T-helper 1 cell treated with Interleukin-12 subunit alpha and Interleukin-12 subunit beta and Interleukin-4 antibody, amounts not matched to agents 30 μg/mL and 1 μg/mL, for 36 hours (primary cell): ENCODE measurements around the gene DIP2C.
"Not testable (repeated sequence)": the region's sequence is repeated elsewhere in the genome, so short reads cannot be mapped to it uniquely, and the experiment has no call there.

Experiments
- H3K27ac Mint-ChIP-seq: one replicate; pipeline ENCODE4 v1.8.0; 2021; ENCODE audit warnings: mild to moderate bottlenecking, mixed read lengths
- H3K27me3 Mint-ChIP-seq: one replicate; pipeline ENCODE4 v1.8.0; 2021; ENCODE audit warnings: low read depth, mixed read lengths
- H3K36me3 Mint-ChIP-seq: one replicate; pipeline ENCODE4 v1.8.0; 2021; ENCODE audit warnings: low read depth, mixed read lengths
- H3K4me1 Mint-ChIP-seq: one replicate; pipeline ENCODE4 v1.8.0; 2021; ENCODE audit warnings: low read depth, mixed read lengths
- H3K4me3 Mint-ChIP-seq: one replicate; pipeline ENCODE4 v1.8.0; 2021; ENCODE audit warnings: mild to moderate bottlenecking, moderate library complexity, mixed read lengths
- H3K9me3 Mint-ChIP-seq: one replicate; pipeline ENCODE4 v1.8.0; 2021; ENCODE audit warnings: mixed read lengths

Gene DIP2C

GRCh38 chr10:300580-300979 is 388.9 kb downstream of the DIP2C start:
- not testable (repeated sequence) for H3K27ac Mint-ChIP-seq, H3K27me3 Mint-ChIP-seq, H3K36me3 Mint-ChIP-seq, H3K4me3 Mint-ChIP-seq, H3K4me1 Mint-ChIP-seq, H3K9me3 Mint-ChIP-seq

DNA sequence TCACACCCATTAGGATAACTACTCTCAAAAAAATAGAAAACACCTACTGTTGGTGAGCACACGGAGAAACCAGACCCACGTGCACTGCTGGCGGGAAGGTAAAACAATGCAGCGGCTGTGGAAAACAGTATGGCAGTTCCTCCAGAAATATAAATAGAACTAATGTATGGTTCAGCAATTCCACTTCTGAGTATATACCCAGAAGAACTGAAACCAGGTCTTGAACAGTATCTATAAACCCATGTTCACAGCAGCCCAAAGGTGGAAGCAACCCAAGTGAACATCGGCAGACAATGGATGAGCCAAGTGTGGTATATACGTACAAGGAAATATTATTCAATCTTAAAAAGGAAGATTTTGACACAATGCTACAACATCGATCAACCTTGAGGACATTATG is 389.5 kb downstream of the DIP2C start:
- Mint-ChIP-seq H3K4me1 (no peaks in the 10 kb centered on the region), H3K27ac (no peak overlapping the region)

GRCh38 chr10:299512-299911 is 390.0 kb downstream of the DIP2C start:
- Mint-ChIP-seq H3K4me1 (no peaks in the 10 kb centered on the region), H3K27me3 (no peaks in the 10 kb centered on the region), H3K4me3 (no peak overlapping the region), H3K36me3 (no peaks in the 10 kb centered on the region), H3K9me3 (no peaks in the 10 kb centered on the region), H3K27ac (no peak overlapping the region)

More for the DNA sequence above, 389.5 kb downstream of the DIP2C start:
- Mint-ChIP-seq H3K4me3 (no peak overlapping the region), H3K9me3 (no peaks in the 10 kb centered on the region), H3K36me3 (no peaks in the 10 kb centered on the region), H3K27me3 (no peaks in the 10 kb centered on the region)

- Mint-ChIP-seq H3K36me3 (no peaks in the 10 kb centered on the region), H3K4me3 (no peak overlapping the region), H3K27me3 (no peaks in the 10 kb centered on the region), H3K9me3 (no peaks in the 10 kb centered on the region), H3K4me1 (peaks cover 3% of the 10 kb centered on the region), H3K27ac (no peak overlapping the region)
These were observed 391.4 kb downstream of the DIP2C start for GRCh38 chr10:298033-298432.

GRCh38 chr10:297567-297966 is 391.9 kb downstream of the DIP2C start:
- no peak overlapping the region for H3K4me3 Mint-ChIP-seq
- H3K27ac Mint-ChIP-seq: no peak overlapping the region
- no peaks in the 10 kb centered on the region for H3K9me3 Mint-ChIP-seq
- H3K4me1 Mint-ChIP-seq: peaks cover 3% of the 10 kb centered on the region
- no peaks in the 10 kb centered on the region for H3K36me3 Mint-ChIP-seq
- no peaks in the 10 kb centered on the region for H3K27me3 Mint-ChIP-seq

- H3K27me3 Mint-ChIP-seq: no peaks in the 10 kb centered on the region
- peaks cover 3% of the 10 kb centered on the region for H3K4me1 Mint-ChIP-seq
- no peaks in the 10 kb centered on the region for H3K36me3 Mint-ChIP-seq
- no peaks in the 10 kb centered on the region for H3K9me3 Mint-ChIP-seq
- no peak overlapping the region for H3K4me3 Mint-ChIP-seq
- H3K27ac Mint-ChIP-seq: no peak overlapping the region
These were observed 395.8 kb downstream of the DIP2C start for GRCh38 chr10:293636-294035.

DNA sequence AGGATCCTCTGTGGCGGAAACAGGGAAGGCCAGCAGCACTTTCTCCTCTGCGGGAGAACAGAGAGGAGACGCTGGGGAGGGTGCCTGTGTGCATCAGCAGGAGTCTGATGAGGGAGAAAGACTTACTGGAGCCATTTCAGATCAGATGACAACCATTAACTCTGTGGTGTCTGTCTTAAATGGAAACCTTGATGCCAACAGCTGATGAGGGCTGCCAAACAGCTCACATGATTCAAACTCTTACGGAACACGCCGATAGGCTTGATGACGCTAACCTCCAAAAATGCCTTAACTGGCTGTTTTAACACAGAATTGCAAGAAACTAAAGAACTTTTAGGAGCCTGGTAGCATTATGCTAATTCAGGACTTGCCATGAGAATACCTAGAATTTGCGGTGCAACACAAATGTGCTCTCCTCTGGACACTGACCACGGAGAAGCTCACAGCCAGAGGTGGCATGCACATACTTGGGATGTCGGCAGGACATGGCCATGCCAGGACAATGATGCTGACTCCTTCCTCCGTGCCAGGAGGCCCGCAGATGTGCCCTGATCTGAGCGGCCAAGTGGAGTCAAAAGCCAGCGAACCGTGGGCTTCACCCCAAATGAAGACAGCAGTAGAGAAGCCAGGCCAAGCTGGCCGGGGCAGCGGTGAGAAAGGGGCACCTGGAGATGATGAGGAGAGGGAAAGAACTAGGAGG is 399.3 kb downstream of the DIP2C start:
- Mint-ChIP-seq H3K27ac (no peak overlapping the region), H3K4me3 (no peak overlapping the region)

GRCh38 chr10:289581-289980 is 399.9 kb downstream of the DIP2C start:
- peaks cover 1% of the 10 kb centered on the region for H3K36me3 Mint-ChIP-seq
- no peak overlapping the region for H3K4me3 Mint-ChIP-seq
- no peaks in the 10 kb centered on the region for H3K9me3 Mint-ChIP-seq
- H3K4me1 Mint-ChIP-seq: peaks cover 3% of the 10 kb centered on the region
- no peak overlapping the region for H3K27ac Mint-ChIP-seq
- H3K27me3 Mint-ChIP-seq: no peaks in the 10 kb centered on the region

More for the DNA sequence above, 399.3 kb downstream of the DIP2C start:
- Mint-ChIP-seq H3K9me3 (no peaks in the 10 kb centered on the region), H3K4me1 (peaks cover 3% of the 10 kb centered on the region), H3K27me3 (no peaks in the 10 kb centered on the region), H3K36me3 (peaks cover under 1% of the 10 kb centered on the region)

- H3K27ac Mint-ChIP-seq: no peak overlapping the region
- peaks cover 10% of the 10 kb centered on the region for H3K4me1 Mint-ChIP-seq
- H3K9me3 Mint-ChIP-seq: no peaks in the 10 kb centered on the region
- no peaks in the 10 kb centered on the region for H3K27me3 Mint-ChIP-seq
- H3K36me3 Mint-ChIP-seq: peaks cover 5% of the 10 kb centered on the region
- no peak overlapping the region for H3K4me3 Mint-ChIP-seq
These were observed 400.9 kb downstream of the DIP2C start for GRCh38 chr10:288316-289200.

DNA sequence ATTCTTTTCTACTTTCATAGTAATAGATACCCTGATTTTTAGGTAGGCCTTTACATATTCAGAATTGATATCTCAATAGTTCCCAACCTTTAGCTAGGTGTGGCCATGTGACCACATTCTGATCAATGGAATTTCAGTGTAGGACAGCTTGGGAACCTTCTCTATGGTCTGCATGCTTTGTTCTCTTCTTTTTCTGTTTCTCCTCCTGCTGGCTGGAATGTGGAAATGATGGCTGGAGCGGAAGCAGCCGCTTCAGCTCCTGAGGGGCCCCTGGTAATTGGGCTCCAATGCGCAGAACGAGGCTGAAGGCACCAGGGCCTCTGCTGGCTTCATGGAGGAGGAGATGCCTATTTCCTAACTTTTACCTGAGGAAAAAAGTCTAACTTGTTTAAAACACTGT is 401.7 kb downstream of the DIP2C start:
- no peaks in the 10 kb centered on the region for H3K9me3 Mint-ChIP-seq
- H3K4me1 Mint-ChIP-seq: peaks cover 16% of the 10 kb centered on the region
- no peak overlapping the region for H3K27ac Mint-ChIP-seq
- H3K4me3 Mint-ChIP-seq: no peak overlapping the region
- H3K27me3 Mint-ChIP-seq: no peaks in the 10 kb centered on the region
- H3K36me3 Mint-ChIP-seq: peaks cover 5% of the 10 kb centered on the region

- no peak overlapping the region for H3K4me3 Mint-ChIP-seq
These were observed 402.3 kb downstream of the DIP2C start for GRCh38 chr10:287026-287709.

DNA sequence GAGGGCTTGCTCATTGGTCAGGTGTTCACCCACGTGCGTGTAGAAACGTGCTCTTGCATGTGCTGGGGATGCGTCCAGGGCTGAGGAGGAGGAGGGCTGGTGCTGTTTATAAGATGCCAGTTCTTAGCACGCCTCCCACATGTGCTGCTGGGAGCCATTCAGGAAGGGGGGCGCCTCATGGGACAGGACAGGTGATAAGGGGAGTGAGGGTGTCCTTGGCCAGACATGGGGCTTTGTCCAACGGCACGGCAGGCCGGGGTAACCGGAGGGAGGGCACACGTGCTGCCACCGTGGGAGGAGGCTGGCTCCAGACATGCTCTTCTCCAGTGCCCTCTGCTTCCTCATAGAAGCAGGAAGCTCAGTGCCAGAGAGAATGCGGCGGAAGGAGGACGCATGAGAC is 404.3 kb downstream of the DIP2C start:
- no peak overlapping the region for H3K4me3 Mint-ChIP-seq
- H3K4me1 Mint-ChIP-seq: peaks cover 17% of the 10 kb centered on the region
- no peaks in the 10 kb centered on the region for H3K27me3 Mint-ChIP-seq
- H3K9me3 Mint-ChIP-seq: no peaks in the 10 kb centered on the region
- no peak overlapping the region for H3K27ac Mint-ChIP-seq
- peaks cover 5% of the 10 kb centered on the region for H3K36me3 Mint-ChIP-seq

More at GRCh38 chr10:287026-287709, 402.3 kb downstream of the DIP2C start:
- Mint-ChIP-seq H3K27me3 (no peaks in the 10 kb centered on the region), H3K4me1 (peaks cover 16% of the 10 kb centered on the region), H3K9me3 (no peaks in the 10 kb centered on the region), H3K27ac (no peak overlapping the region), H3K36me3 (peaks cover 5% of the 10 kb centered on the region)

GRCh38 chr10:283916-284356 is 405.5 kb downstream of the DIP2C start:
- peaks cover 17% of the 10 kb centered on the region for H3K4me1 Mint-ChIP-seq
- peak overlapping the region; percentile 29 for H3K4me3 Mint-ChIP-seq
- H3K27me3 Mint-ChIP-seq: no peaks in the 10 kb centered on the region
- H3K36me3 Mint-ChIP-seq: peaks cover 5% of the 10 kb centered on the region
- H3K9me3 Mint-ChIP-seq: no peaks in the 10 kb centered on the region
- peak overlapping the region; percentile 80 for H3K27ac Mint-ChIP-seq

- Mint-ChIP-seq H3K27ac (no peak overlapping the region), H3K27me3 (no peaks in the 10 kb centered on the region), H3K36me3 (peaks cover 5% of the 10 kb centered on the region), H3K4me1 (peaks cover 17% of the 10 kb centered on the region), H3K9me3 (no peaks in the 10 kb centered on the region), H3K4me3 (no peak overlapping the region)
These were observed 406.4 kb downstream of the DIP2C start for GRCh38 chr10:283140-283479.
